Panc1 (cell line): ENCODE data around the gene IER5L. TPM values are rescaled to one million over a fixed set of nuclear protein-coding genes. Genes with fewer than 3 reads are reported as not detected.
A peak's percentile ranks its signal among the peaks of the same experiment; 100 is the strongest.

Source experiments
- ATAC-seq: fragments of 200-7000 bp; cut with Tn5 transposase; 2 replicates; pipeline ENCODE4 v1.9.1; 2020; ENCODE audit warnings: mild to moderate bottlenecking, moderate library complexity
- BruUV-seq: library from RNA; stranded (reverse); fragments of 400-500 nt; replicated peaks from 2 replicates; lab custom pipeline; 2021; lab: Mats Ljungman, UMichigan
- CTCF ChIA-PET: fragments of 300-600 bp; sonication (Branson Sonifier 250); formaldehyde crosslinking; loops from one replicate; lab custom pipeline; 2022; ENCODE audit warnings: antibody characterized with exemption; lab: Charles Lee
- POLR2A ChIA-PET: fragments of 300-600 bp; sonication (Branson Sonifier 250); formaldehyde crosslinking; loops from one replicate; lab custom pipeline; 2022; ENCODE audit warnings: antibody characterized with exemption; lab: Charles Lee
- DNase-seq: peaks from one replicate; pipeline ENCODE4 v3.0.0-alpha.2; 2010; ENCODE audit warnings: low read depth, low spot score
- H3K27ac ChIP-seq: 2 replicates; pipeline ENCODE4 v1.5.1; 2011; ENCODE audit warnings: mild to moderate bottlenecking, low read length, inconsistent platforms
- H3K27me3 ChIP-seq: fragments of 200-500 bp; sonication (Bioruptor generic); 2 replicates; pipeline ENCODE4 v1.6.0; 2014; ENCODE audit warnings: low read length, inconsistent platforms; ENCODE audit not compliant: control insufficient read depth, insufficient read depth
- H3K36me3 ChIP-seq: fragments of 200-500 bp; sonication (Bioruptor generic); 2 replicates; pipeline ENCODE4 v1.5.1; 2014; ENCODE audit warnings: inconsistent platforms, mild to moderate bottlenecking, low read length, moderate library complexity; ENCODE audit not compliant: control insufficient read depth, insufficient read depth
- H3K4me1 ChIP-seq: 2 replicates; pipeline ENCODE4 v1.5.1; 2011; ENCODE audit warnings: inconsistent platforms, mild to moderate bottlenecking, low read length, moderate library complexity; ENCODE audit not compliant: control insufficient read depth, insufficient read depth
- H3K4me3 ChIP-seq, 2 experiments: 2 replicates each; pipeline ENCODE4 v1.5.1; 2011 to 2012; ENCODE audit warnings: low read depth in 2 of 2, low read length in 2 of 2, mild to moderate bottlenecking in 2 of 2, inconsistent platforms in 1 of 2, moderate library complexity in 1 of 2
- H3K9me3 ChIP-seq: fragments of 200-500 bp; sonication (Bioruptor generic); 2 replicates; pipeline ENCODE4 v1.5.1; 2014; ENCODE audit warnings: low read depth, mild to moderate bottlenecking, inconsistent platforms, low read length, moderate library complexity; ENCODE audit not compliant: control insufficient read depth, insufficient read depth
- POLR2AphosphoS5 ChIP-seq: IDR thresholded peaks from 2 replicates; pipeline ENCODE4 v1.6.1; 2012; ENCODE audit warnings: mild to moderate bottlenecking, low read depth, low read length, moderate library complexity
- SIN3A ChIP-seq: IDR thresholded peaks from 2 replicates; pipeline ENCODE4 v1.6.1; 2012; ENCODE audit warnings: low read depth, mild to moderate bottlenecking, low read length, moderate library complexity, borderline replicate concordance; ENCODE audit not compliant: insufficient read depth
- TCF7L2 ChIP-seq: IDR thresholded peaks from 2 replicates; pipeline ENCODE4 v1.6.1; 2011; ENCODE audit warnings: mild to moderate bottlenecking, low read depth, low read length, inconsistent platforms
- in situ Hi-C: cut with HindIII; loops from 2 replicates; pipeline ENCODE4 v1.10.0; 2016; ENCODE audit warnings: low sequenced_read_pairs, low pct_unique_long_range_greater_than_20kb
- intact Hi-C: fragments of 100-400 bp; cut with micrococcal nuclease; formaldehyde crosslinking; loops from one replicate; pipeline ENCODE4 v1.10.0; 2022; ENCODE audit not compliant: unreplicated experiment
- total RNA-seq: library from RNA; stranded (reverse); gene quantifications from one replicate; pipeline ENCODE4 v1.2.1, GENCODE V29; 2021; ENCODE audit not compliant: unreplicated experiment
- TF ChIP-seq, protein P1 (sequence below), 2 experiments: IDR thresholded peaks; 2 replicates each; pipeline ENCODE4 v1.6.1; 2011 to 2012; ENCODE audit warnings: low read depth in 2 of 2, control low read depth in 1 of 2, low read length in 1 of 2, mild to moderate bottlenecking in 1 of 2, moderate library complexity in 1 of 2; ENCODE audit not compliant: insufficient read depth in 1 of 2
- TF ChIP-seq, protein P2 (sequence below): fragments of 450-650 bp; IDR thresholded peaks from 2 replicates; pipeline ENCODE4 v1.5.1; 2017; ENCODE audit warnings: mild to moderate bottlenecking

The IER5L gene
- total RNA-seq, 1 experiment from 2014 or later: 44.6 TPM

DNA sequence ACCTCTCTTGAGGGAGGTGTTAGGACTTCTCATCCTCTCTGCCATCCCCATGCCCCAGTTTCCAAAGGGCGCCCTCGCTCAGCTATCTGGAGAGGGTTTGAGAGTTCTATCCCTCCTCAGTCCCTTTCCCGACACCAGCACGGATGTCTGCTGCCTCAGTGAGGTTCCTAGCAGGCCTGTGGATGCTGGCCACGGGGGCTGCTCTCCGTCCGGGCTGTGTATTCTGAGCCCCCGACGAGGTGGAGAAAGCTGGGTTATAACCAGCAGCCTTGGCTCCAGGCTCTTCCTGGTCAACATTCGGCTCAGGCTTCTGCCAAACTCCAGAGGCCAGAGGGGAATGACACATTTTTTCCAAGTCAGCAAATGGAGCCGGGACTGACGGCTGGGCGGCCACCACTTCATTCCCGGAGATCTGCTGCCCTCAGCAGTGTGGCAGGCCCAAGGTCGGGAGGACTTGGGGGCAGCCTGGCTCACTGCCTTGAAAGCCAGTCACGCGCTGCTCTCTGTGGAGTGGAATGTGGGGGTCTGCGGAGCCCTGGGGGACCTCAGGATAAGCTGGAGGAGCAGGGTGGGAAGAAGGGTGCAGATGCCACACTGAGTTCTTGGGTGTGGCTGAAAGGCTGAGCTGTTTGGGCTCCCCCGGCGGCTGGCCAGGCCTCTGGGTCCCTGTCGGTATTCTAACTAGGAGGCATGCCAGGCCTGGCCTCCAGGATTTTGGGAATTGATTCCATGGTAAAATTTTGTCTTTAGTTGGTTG is 39.4 kb downstream of the IER5L start:
- H3K4me1 ChIP-seq: peaks cover 28% of the 10 kb centered on the region
- H3K4me3 ChIP-seq: no peak overlapping the region
- intact Hi-C loops: loop anchor here (10.0 kb wide), 1 partner anchor 476 kb away; no protein-coding TSS in a partner anchor
- DNase-seq (no peak), ATAC-seq (peak; percentile 68)
- ChIA-PET POLR2A (interaction anchor here (0.5 kb wide), 1 partner anchor 244 kb away, joined by 3 read pairs; no protein-coding TSS in a partner anchor), CTCF (interaction anchor here (0.6 to 2.1 kb wide), 6 partner anchors 13 to 485 kb away, joined by 3 to 14 read pairs (median 4); no protein-coding TSS in a partner anchor)
- TF ChIP-seq TCF7L2 (no peak), POLR2AphosphoS5 (no peak), SIN3A (no peak)
- TF ChIP-seq, protein P1, sequence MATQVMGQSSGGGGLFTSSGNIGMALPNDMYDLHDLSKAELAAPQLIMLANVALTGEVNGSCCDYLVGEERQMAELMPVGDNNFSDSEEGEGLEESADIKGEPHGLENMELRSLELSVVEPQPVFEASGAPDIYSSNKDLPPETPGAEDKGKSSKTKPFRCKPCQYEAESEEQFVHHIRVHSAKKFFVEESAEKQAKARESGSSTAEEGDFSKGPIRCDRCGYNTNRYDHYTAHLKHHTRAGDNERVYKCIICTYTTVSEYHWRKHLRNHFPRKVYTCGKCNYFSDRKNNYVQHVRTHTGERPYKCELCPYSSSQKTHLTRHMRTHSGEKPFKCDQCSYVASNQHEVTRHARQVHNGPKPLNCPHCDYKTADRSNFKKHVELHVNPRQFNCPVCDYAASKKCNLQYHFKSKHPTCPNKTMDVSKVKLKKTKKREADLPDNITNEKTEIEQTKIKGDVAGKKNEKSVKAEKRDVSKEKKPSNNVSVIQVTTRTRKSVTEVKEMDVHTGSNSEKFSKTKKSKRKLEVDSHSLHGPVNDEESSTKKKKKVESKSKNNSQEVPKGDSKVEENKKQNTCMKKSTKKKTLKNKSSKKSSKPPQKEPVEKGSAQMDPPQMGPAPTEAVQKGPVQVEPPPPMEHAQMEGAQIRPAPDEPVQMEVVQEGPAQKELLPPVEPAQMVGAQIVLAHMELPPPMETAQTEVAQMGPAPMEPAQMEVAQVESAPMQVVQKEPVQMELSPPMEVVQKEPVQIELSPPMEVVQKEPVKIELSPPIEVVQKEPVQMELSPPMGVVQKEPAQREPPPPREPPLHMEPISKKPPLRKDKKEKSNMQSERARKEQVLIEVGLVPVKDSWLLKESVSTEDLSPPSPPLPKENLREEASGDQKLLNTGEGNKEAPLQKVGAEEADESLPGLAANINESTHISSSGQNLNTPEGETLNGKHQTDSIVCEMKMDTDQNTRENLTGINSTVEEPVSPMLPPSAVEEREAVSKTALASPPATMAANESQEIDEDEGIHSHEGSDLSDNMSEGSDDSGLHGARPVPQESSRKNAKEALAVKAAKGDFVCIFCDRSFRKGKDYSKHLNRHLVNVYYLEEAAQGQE (IDR thresholded peaks at IDR 0.05; ENCODE audit: insufficient read depth in 1 of 2, low read depth in 2 of 2, low read length in 1 of 2): no peak
- TF ChIP-seq, protein P2, sequence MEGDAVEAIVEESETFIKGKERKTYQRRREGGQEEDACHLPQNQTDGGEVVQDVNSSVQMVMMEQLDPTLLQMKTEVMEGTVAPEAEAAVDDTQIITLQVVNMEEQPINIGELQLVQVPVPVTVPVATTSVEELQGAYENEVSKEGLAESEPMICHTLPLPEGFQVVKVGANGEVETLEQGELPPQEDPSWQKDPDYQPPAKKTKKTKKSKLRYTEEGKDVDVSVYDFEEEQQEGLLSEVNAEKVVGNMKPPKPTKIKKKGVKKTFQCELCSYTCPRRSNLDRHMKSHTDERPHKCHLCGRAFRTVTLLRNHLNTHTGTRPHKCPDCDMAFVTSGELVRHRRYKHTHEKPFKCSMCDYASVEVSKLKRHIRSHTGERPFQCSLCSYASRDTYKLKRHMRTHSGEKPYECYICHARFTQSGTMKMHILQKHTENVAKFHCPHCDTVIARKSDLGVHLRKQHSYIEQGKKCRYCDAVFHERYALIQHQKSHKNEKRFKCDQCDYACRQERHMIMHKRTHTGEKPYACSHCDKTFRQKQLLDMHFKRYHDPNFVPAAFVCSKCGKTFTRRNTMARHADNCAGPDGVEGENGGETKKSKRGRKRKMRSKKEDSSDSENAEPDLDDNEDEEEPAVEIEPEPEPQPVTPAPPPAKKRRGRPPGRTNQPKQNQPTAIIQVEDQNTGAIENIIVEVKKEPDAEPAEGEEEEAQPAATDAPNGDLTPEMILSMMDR: no peak
- in situ Hi-C loops: no loop called here
- no peaks in the 10 kb centered on the region for H3K9me3 ChIP-seq
- H3K27me3 ChIP-seq: no peaks in the 10 kb centered on the region
- BruUV-seq: no TSS peak
- peak overlapping the region; percentile 69 for H3K27ac ChIP-seq
- H3K36me3 ChIP-seq: peaks cover 2% of the 10 kb centered on the region; the same call in 1 of the 2 replicates

DNA sequence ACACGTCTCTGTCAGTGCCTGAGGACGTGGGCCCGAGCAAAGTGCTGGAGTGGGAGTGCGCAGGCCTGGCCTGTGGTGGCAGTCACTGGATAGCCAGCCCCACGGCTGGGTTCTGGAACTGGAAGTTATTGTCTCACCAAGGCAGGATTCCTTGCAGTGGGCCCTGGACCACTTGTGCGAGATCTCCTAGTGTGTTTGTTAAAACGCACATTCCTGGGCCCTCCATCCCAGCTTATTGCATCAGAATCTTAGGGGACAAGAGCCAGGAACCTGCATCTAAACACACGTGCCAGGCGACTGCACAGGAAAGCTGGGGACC is 40.0 kb downstream of the IER5L start:
- TF ChIP-seq, protein P2: no peak
- TF ChIP-seq POLR2AphosphoS5 (no peak), TCF7L2 (no peak), SIN3A (no peak)
- TF ChIP-seq, protein P1 (IDR thresholded peaks at IDR 0.05; ENCODE audit: insufficient read depth in 1 of 2, low read depth in 2 of 2, low read length in 1 of 2): no peak
- Histone ChIP-seq H3K27me3 (no peaks in the 10 kb centered on the region), H3K9me3 (no peaks in the 10 kb centered on the region), H3K4me1 (peaks cover 28% of the 10 kb centered on the region), H3K36me3 (peaks cover 2% of the 10 kb centered on the region; the same call in 1 of the 2 replicates), H3K27ac (peak overlapping the region; percentile 69; the same call in 1 of the 2 replicates), H3K4me3 (no peak overlapping the region)
- no TSS peak for BruUV-seq
- ATAC-seq (no peak), DNase-seq (no peak)
- intact Hi-C loops (loop anchor here (10.0 kb wide), 1 partner anchor 477 kb away; no protein-coding TSS in a partner anchor), in situ Hi-C loops (no loop called here)
- POLR2A ChIA-PET: no interaction called here
- CTCF ChIA-PET: interaction anchor here (0.6 to 1.2 kb wide), 2 partner anchors 12 to 14 kb away, joined by 3 to 4 read pairs; no protein-coding TSS in a partner anchor
